Measurements from ENCODE around the gene SIK3.
A peak's percentile ranks its signal among the peaks of the same experiment; 100 is the strongest.

SIK3 gene

DNA sequence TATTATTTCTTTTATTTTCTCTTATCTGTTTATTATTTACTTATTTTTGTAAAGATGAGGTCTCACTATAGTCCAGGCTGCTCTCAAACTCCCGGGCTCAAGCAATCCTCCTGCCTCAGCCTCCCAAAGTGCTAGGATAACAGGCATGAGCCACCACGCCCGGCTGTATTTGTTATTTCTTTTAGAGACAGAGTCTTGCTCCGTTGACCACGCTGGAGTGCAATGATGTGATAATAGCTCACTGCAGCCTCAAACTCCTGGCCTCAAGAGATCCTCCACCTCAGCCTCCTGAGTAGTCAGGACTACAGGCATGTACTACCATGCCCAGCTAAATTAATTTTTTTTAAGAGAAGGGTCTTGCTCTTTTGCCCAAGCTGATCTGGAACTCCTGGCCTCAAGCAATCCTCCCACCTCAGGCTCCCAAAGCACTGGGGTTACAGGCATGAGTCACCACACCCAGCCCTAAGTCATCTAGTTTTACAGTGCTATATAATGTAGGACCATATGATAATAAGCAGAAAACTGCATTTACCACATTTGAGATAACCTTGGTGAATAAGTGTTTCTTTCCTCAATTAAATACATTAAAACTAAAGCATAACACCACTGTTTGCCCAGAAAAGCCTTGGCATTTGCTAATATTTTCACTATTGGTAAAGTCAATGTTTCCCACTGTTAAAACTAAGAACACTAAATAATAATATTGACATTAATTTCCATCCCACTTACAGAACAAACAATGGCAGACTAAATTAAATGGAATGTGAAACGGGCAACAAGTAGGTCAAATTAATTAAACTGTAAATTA is 127.5 kb downstream of the SIK3 start:
- DNase-seq (ENCODE audit: low spot score), result no peak

GRCh38 chr11:116969694-116970093 is 128.5 kb downstream of the SIK3 start:
- no peak for DNase-seq (ENCODE audit: low spot score)

- no peak for DNase-seq (ENCODE audit: low spot score)
Measured at GRCh38 chr11:116964269-116964668, 134.0 kb downstream of the SIK3 start.

- no peak for DNase-seq (ENCODE audit: low spot score)
Measured at GRCh38 chr11:116963813-116964212, 134.4 kb downstream of the SIK3 start.

DNA sequence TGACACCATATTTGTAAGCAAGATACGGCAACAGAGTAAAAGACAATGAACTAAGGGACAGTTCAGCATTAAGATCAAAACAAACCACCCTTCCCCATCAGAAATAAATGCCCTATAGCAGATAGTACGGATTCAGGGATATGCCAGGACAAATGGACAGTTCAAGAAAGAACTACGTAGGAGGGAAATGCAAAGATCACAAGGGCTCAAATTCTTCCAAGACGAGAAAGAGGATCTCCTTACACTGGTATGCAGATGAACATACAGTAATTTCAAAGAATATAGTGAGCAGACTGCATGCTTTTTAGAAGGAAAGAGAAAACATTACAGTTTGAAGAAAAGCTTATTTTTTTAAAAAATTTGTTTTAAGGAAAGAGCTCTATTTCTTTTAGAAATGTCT is 136.1 kb downstream of the SIK3 start:
- no peak for DNase-seq (ENCODE audit: low spot score)

- DNase-seq (ENCODE audit: low spot score), result peak; percentile 69
Measured at GRCh38 chr11:116960930-116961329, 137.3 kb downstream of the SIK3 start.

DNA sequence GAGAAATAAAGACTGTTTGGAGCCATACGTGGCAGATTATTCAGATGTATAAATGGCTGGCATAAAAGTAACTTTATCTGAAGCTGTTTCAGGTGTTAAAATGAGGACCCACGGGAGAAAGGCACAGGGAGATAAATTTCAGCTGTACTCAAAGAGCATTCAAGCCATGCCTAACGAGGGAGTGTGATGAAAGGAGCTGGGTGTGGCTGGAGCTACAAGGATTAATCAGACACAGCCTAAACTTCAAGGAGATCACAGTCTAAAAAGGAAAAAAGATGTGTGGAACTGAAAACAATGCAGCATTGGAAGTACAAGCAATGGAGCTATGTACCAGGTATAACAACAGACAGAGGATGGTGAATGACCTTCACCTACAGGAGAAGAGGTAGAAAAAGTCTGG is 140.0 kb downstream of the SIK3 start:
- no peak for DNase-seq (ENCODE audit: low spot score)

DNA sequence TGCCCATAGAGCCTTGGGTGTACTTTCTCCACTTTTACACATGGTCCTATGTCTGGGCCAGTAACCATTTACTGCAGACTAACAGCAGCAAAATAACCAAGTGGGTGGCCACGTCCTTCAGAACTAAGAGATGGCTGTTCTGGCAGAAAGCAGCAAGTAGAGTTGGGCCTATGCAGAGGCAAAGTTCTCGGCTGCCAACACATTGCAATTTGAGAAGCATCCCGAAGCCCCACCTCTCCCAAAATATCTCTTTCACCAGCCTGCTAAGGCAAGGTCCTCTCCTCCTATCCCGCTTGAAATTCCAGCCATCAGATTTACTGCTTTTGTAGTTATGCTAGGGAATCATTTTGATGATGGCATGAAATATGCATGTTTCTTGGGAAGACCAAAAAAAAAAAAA is 142.3 kb downstream of the SIK3 start:
- DNase-seq (ENCODE audit: low spot score), result no peak

- DNase-seq (ENCODE audit: low spot score), result no peak
Measured at GRCh38 chr11:116955548-116955947, 142.7 kb downstream of the SIK3 start.

GRCh38 chr11:116953530-116954285 is 144.5 kb downstream of the SIK3 start:
- no peak for DNase-seq (ENCODE audit: low spot score)

GRCh38 chr11:116951762-116952161 is 146.5 kb downstream of the SIK3 start:
- no peak for DNase-seq (ENCODE audit: low spot score)

GRCh38 chr11:116950210-116950609 is 148.0 kb downstream of the SIK3 start:
- no peak for DNase-seq (ENCODE audit: low spot score)

DNA sequence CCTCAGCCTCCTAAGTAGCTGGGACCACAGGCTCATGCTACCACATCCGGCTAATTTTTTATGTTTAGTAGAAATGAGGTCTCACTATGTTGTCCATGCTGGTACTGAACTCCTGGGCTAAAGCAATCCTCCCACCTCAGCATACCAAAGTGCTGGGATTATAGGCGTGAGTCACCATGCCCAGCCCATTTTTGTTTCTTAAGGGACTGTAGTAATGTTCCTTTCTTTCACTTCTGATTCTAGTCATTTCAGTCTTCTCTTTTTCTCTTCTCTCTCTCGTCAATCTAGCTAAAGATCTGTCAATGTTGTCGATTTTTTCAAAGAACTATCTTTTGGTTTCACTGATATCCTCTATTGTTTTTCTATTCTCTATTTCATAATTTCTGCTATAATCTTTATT is 149.8 kb downstream of the SIK3 start:
- no peak for DNase-seq (ENCODE audit: low spot score)

DNA sequence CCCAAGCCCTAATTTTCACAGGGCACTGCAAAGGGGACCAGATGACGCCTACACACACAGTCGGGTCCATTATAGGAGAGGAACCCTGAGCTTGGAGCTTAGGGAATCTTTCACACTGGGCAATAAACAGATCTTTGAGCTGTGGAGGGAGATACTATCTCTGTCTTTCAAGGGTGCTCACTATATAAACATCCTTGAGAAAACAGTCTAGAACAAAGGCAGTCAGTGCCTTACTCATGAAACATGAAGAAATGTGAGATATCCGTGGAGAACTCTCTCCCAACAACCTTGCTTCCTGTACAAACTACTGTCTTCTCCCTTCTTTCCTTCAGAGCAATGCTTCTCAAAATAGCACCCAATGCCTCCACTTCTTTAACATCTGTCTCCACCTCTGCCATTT is 151.8 kb downstream of the SIK3 start:
- DNase-seq (ENCODE audit: low spot score), result no peak

GRCh38 chr11:116939499-116939898 is 158.7 kb downstream of the SIK3 start:
- no peak for DNase-seq (ENCODE audit: low spot score)

GRCh38 chr11:116938471-116939070 is 159.7 kb downstream of the SIK3 start:
- no peak for DNase-seq (ENCODE audit: low spot score)

- no peak for DNase-seq (ENCODE audit: low spot score)
Measured at GRCh38 chr11:116936754-116937446, 161.3 kb downstream of the SIK3 start.

GRCh38 chr11:116935514-116935913 is 162.7 kb downstream of the SIK3 start:
- DNase-seq (ENCODE audit: low spot score), result no peak

GRCh38 chr11:116935089-116935488 is 163.1 kb downstream of the SIK3 start:
- no peak for DNase-seq (ENCODE audit: low spot score)

- no peak for DNase-seq (ENCODE audit: low spot score)
Measured at GRCh38 chr11:116933961-116934360, 164.3 kb downstream of the SIK3 start.

- DNase-seq (ENCODE audit: low spot score), result no peak
Measured at GRCh38 chr11:116932181-116932580, 166.0 kb downstream of the SIK3 start.

GRCh38 chr11:116931206-116931953 is 166.8 kb downstream of the SIK3 start:
- no peak for DNase-seq (ENCODE audit: low spot score)
